H9 (cell line): ENCODE data around the gene AQP11. TPM values are rescaled to one million over a fixed set of nuclear protein-coding genes. Genes with fewer than 3 reads are reported as not detected.

Source experiments
- DNase-seq: peaks from one replicate; pipeline ENCODE4 v3.0.0-alpha.2; 2017
- H2AFZ ChIP-seq: one replicate; pipeline ENCODE4 v1.6.1; 2013; ENCODE audit warnings: mild to moderate bottlenecking, low read length, control low read depth, moderate library complexity
- H2AK5ac ChIP-seq: 2 replicates; pipeline ENCODE4 v1.6.1; 2013; ENCODE audit warnings: low read length, control low read depth, mixed read lengths; ENCODE audit not compliant: insufficient read length
- H2BK120ac ChIP-seq: one replicate; pipeline ENCODE4 v1.6.1; 2013; ENCODE audit warnings: low read depth, mild to moderate bottlenecking, low read length, control low read depth, inconsistent platforms; ENCODE audit not compliant: poor library complexity, severe bottlenecking
- H2BK12ac ChIP-seq: 2 replicates; pipeline ENCODE4 v1.6.1; 2013; ENCODE audit warnings: low read length, control low read depth, mixed read lengths, low read depth; ENCODE audit not compliant: insufficient read length
- H2BK15ac ChIP-seq: 2 replicates; pipeline ENCODE4 v1.6.1; 2013; ENCODE audit warnings: low read depth, low read length, control low read depth
- H2BK20ac ChIP-seq: one replicate; pipeline ENCODE4 v1.6.1; 2013; ENCODE audit warnings: low read depth, mild to moderate bottlenecking, low read length, control low read depth, inconsistent platforms; ENCODE audit not compliant: poor library complexity, severe bottlenecking
- H2BK5ac ChIP-seq: 2 replicates; pipeline ENCODE4 v1.6.1; 2013; ENCODE audit warnings: low read length, control low read depth, mixed read lengths; ENCODE audit not compliant: insufficient read length
- H3K14ac ChIP-seq: 2 replicates; pipeline ENCODE4 v1.6.1; 2013; ENCODE audit warnings: low read length, control low read depth; ENCODE audit not compliant: insufficient read depth
- H3K18ac ChIP-seq: 2 replicates; pipeline ENCODE4 v1.6.1; 2013; ENCODE audit warnings: low read depth, mild to moderate bottlenecking, mixed read lengths, low read length, control low read depth; ENCODE audit not compliant: insufficient read length
- H3K23ac ChIP-seq: 2 replicates; pipeline ENCODE4 v1.6.1; 2013; ENCODE audit warnings: low read length, control low read depth, mixed read lengths, low read depth; ENCODE audit not compliant: insufficient read length
- H3K23me2 ChIP-seq: 2 replicates; pipeline ENCODE4 v1.6.1; 2013; ENCODE audit warnings: low read depth, mild to moderate bottlenecking, mixed read lengths, low read length, control low read depth; ENCODE audit not compliant: insufficient read length, poor library complexity, severe bottlenecking
- H3K27ac ChIP-seq: 2 replicates; pipeline ENCODE4 v1.5.1; 2013; ENCODE audit warnings: low read length, control low read depth, mixed read lengths, low read depth; ENCODE audit not compliant: insufficient read length
- H3K27me3 ChIP-seq: 2 replicates; pipeline ENCODE4 v1.6.1; 2013; ENCODE audit warnings: low read length, control low read depth, inconsistent platforms; ENCODE audit not compliant: insufficient read depth
- H3K4ac ChIP-seq: 2 replicates; pipeline ENCODE4 v1.6.1; 2013; ENCODE audit warnings: low read depth, mild to moderate bottlenecking, control low read depth, inconsistent platforms, low read length, moderate library complexity
- H3K4me1 ChIP-seq: 2 replicates; pipeline ENCODE4 v1.6.1; 2013; ENCODE audit warnings: low read length, control low read depth, inconsistent platforms; ENCODE audit not compliant: insufficient read depth
- H3K4me2 ChIP-seq: 2 replicates; pipeline ENCODE4 v1.6.1; 2013; ENCODE audit warnings: low read length, control low read depth, mixed read lengths; ENCODE audit not compliant: insufficient read length, insufficient read depth
- H3K56ac ChIP-seq: 2 replicates; pipeline ENCODE4 v1.6.1; 2013; ENCODE audit warnings: low read depth, mild to moderate bottlenecking, mixed read lengths, low read length, control low read depth; ENCODE audit not compliant: insufficient read length
- H3K79me1 ChIP-seq: 2 replicates; pipeline ENCODE4 v1.6.1; 2013; ENCODE audit warnings: low read depth, mild to moderate bottlenecking, moderate library complexity, low read length, control low read depth, inconsistent platforms; ENCODE audit not compliant: insufficient read depth, poor library complexity, severe bottlenecking
- H3K79me2 ChIP-seq: 2 replicates; pipeline ENCODE4 v1.6.1; 2013; ENCODE audit warnings: low read length, control low read depth, inconsistent platforms; ENCODE audit not compliant: insufficient read depth
- H3K9ac ChIP-seq: 2 replicates; pipeline ENCODE4 v1.6.1; 2013; ENCODE audit warnings: low read length, control low read depth, mixed read lengths; ENCODE audit not compliant: insufficient read length; ENCODE audit errors: extremely low read depth
- H3K9me3 ChIP-seq: one replicate; pipeline ENCODE4 v1.6.1; 2013; ENCODE audit warnings: low read depth, low read length, inconsistent platforms; ENCODE audit not compliant: control insufficient read depth
- H3T11ph ChIP-seq: one replicate; pipeline ENCODE4 v1.6.1; 2013; ENCODE audit warnings: mild to moderate bottlenecking, low read length, control low read depth, inconsistent platforms
- H4K20me1 ChIP-seq: one replicate; pipeline ENCODE4 v1.6.1; 2013; ENCODE audit not compliant: control insufficient read depth, insufficient read length, insufficient read depth
- H4K5ac ChIP-seq: 2 replicates; pipeline ENCODE4 v1.6.1; 2013; ENCODE audit warnings: low read depth, mild to moderate bottlenecking, mixed read lengths, low read length, control low read depth; ENCODE audit not compliant: insufficient read length
- H4K8ac ChIP-seq: replicated peaks from 2 replicates; pipeline ENCODE4 v1.6.1; 2013; ENCODE audit warnings: low read length, control low read depth, mixed read lengths, low read depth; ENCODE audit not compliant: insufficient read length
- H4K91ac ChIP-seq: 2 replicates; pipeline ENCODE4 v1.6.1; 2013; ENCODE audit warnings: low read depth, mild to moderate bottlenecking, moderate library complexity, mixed read lengths, low read length, control low read depth; ENCODE audit not compliant: insufficient read length
- H3K27ac Mint-ChIP-seq, 3 experiments: 2 replicates in 2 of 3; 3 replicates in 1 of 3; pipeline ENCODE4 v1.8.0; 2020 to 2021; ENCODE audit warnings: mixed read lengths in 3 of 3, mild to moderate bottlenecking in 1 of 3, moderate library complexity in 1 of 3
- H3K27me3 Mint-ChIP-seq: 2 replicates; pipeline ENCODE4 v1.8.0; 2021; ENCODE audit warnings: low read depth, mild to moderate bottlenecking, moderate library complexity, mixed read lengths
- H3K36me3 Mint-ChIP-seq, 3 experiments: 2 replicates in 2 of 3; 3 replicates in 1 of 3; pipeline ENCODE4 v1.8.0; 2020 to 2021; ENCODE audit warnings: low read depth in 3 of 3, mixed read lengths in 3 of 3; ENCODE audit not compliant: insufficient read depth in 1 of 3
- H3K4me1 Mint-ChIP-seq, 2 experiments: 2 replicates each; pipeline ENCODE4 v1.8.0; 2020; ENCODE audit warnings: mixed read lengths in 2 of 2
- H3K4me3 Mint-ChIP-seq, 2 experiments: 2 replicates in 1 of 2; 3 replicates in 1 of 2; pipeline ENCODE4 v1.8.0; 2020 to 2021; ENCODE audit warnings: mild to moderate bottlenecking in 2 of 2, mixed read lengths in 2 of 2, moderate library complexity in 1 of 2
- H3K9me3 Mint-ChIP-seq, 2 experiments: 2 replicates in 1 of 2; 3 replicates in 1 of 2; pipeline ENCODE4 v1.8.0; 2020; ENCODE audit warnings: mild to moderate bottlenecking in 2 of 2, mixed read lengths in 2 of 2, moderate library complexity in 1 of 2
- CTCF ChIP-seq: fragments of 200-600 bp; sonication (generic); conservative IDR thresholded peaks from 3 replicates; pipeline ENCODE4 v1.8.0; 2021; ENCODE audit warnings: antibody characterized with exemption, mild to moderate bottlenecking
- WGBS: extraction: QIAGEN DNeasy Blood & Tissue Kit; methylation state at CpG from one replicate; pipeline ENCODE4 v1.1.7; 2013; ENCODE audit warnings: missing lambda C conversion rate, low lambda C conversion rate, mixed read lengths; ENCODE audit not compliant: insufficient read length; ENCODE audit errors: extremely low coverage; 5-methylcytosine and 5-hydroxymethylcytosine counted together
- total RNA-seq: library from RNA; stranded (reverse); gene quantifications from 2 replicates; pipeline ENCODE4 v1.2.1, GENCODE V29; 2021

Gene AQP11
- total RNA-seq, 1 experiment from 2014 or later, result 1.1 TPM

- H4K91ac ChIP-seq, result no peak overlapping the region
- peaks cover 7% of the 10 kb centered on the region for H3K23me2 ChIP-seq
- no peak overlapping the region for H2BK5ac ChIP-seq
- no peak overlapping the region for H3K27ac ChIP-seq
- TF ChIP-seq CTCF, result no peak
- peaks cover 10 to 15% of the 10 kb centered on the region in 2 experiments for H3K4me1 Mint-ChIP-seq
- no peak overlapping the region for H3K18ac ChIP-seq
- H3K4me3 Mint-ChIP-seq, result no peak overlapping the region
- no peak overlapping the region for H2AK5ac ChIP-seq
- H3K36me3 Mint-ChIP-seq, result peaks cover 0 to 1% (median 0%) of the 10 kb centered on the region in 3 experiments; a peak in 2 of 7 replicates
- H4K5ac ChIP-seq, result no peak overlapping the region
- H3K4me2 ChIP-seq, result no peak overlapping the region
- peaks cover 0 to 2% of the 10 kb centered on the region in 2 experiments; a peak in 1 of 5 replicates for H3K9me3 Mint-ChIP-seq
- no peak overlapping the region for H2BK15ac ChIP-seq
- H2BK12ac ChIP-seq, result no peak overlapping the region
- no CpG with 5 or more reads among the region's 2 CpGs for WGBS
- no peak overlapping the region for H3K4ac ChIP-seq
- no peaks in the 10 kb centered on the region for H3K79me1 ChIP-seq
- H4K8ac ChIP-seq, result no peak overlapping the region
- no peak overlapping the region for H3K23ac ChIP-seq
- H3K27me3 ChIP-seq, result no peaks in the 10 kb centered on the region; the same call in 1 of the 2 replicates
- no peak overlapping the region for H2BK20ac ChIP-seq
- no peak overlapping the region for H3K9ac ChIP-seq
- H4K20me1 ChIP-seq, result no peaks in the 10 kb centered on the region
- H3K4me1 ChIP-seq, result no peaks in the 10 kb centered on the region
- H2AFZ ChIP-seq, result no peak overlapping the region
- no peaks in the 10 kb centered on the region for H3K9me3 ChIP-seq
- no peak overlapping the region for H2BK120ac ChIP-seq
- H3T11ph ChIP-seq, result no peak overlapping the region
- H3K79me2 ChIP-seq, result no peaks in the 10 kb centered on the region
- no peak for DNase-seq
- no peak overlapping the region for H3K14ac ChIP-seq
- H3K56ac ChIP-seq, result no peak overlapping the region
- peaks cover 28% of the 10 kb centered on the region for H3K27me3 Mint-ChIP-seq
- H3K27ac Mint-ChIP-seq, result no peak overlapping the region
Measured at GRCh38 chr11:77592727-77593126, 3.0 kb downstream of the AQP11 start.
